ENCODE results near the gene TAMM41.
"Not testable (repeated sequence)": the region's sequence is repeated elsewhere in the genome, so short reads cannot be mapped to it uniquely, and the experiment has no call there.

GRCh38 chr3:11752254-11752653 lies 94.4 kb downstream of the TAMM41 start:
- TF ChIP-seq EZH2 (IDR thresholded peaks at IDR 0.05); POLR2AphosphoS5 (IDR thresholded peaks at IDR 0.05; ENCODE audit: borderline replicate concordance, low read depth, low read length): not testable (repeated sequence)
